Activated CD8-positive, alpha-beta T cell treated with anti-CD3 and anti-CD28 coated beads for 36 hours (primary cell): ENCODE results near the gene STAT5A. TPM values are rescaled to one million over a fixed set of nuclear protein-coding genes. Genes with fewer than 3 reads are reported as not detected.
A peak's percentile ranks its signal among the peaks of the same experiment; 100 is the strongest.

Experiments used
- ATAC-seq: fragments of 200-7000 bp; cut with Tn5 transposase; one replicate; pipeline ENCODE4 v1.10.0; 2021; ENCODE audit warnings: mild to moderate bottlenecking, moderate library complexity
- CTCF ChIA-PET: fragments of 350-600 bp; sonication (Branson Sonifier 250); formaldehyde crosslinking; loops from one replicate; lab custom pipeline; 2021; ENCODE audit warnings: antibody characterized with exemption; lab: Charles Lee
- POLR2A ChIA-PET: fragments of 350-600 bp; sonication (Branson Sonifier 250); formaldehyde crosslinking; loops from one replicate; lab custom pipeline; 2021; ENCODE audit warnings: antibody characterized with exemption; lab: Charles Lee
- DNase-seq: peaks from one replicate; pipeline ENCODE4 v3.0.0-alpha.2; 2020
- H3K27ac Mint-ChIP-seq: one replicate; pipeline ENCODE4 v1.8.0; 2021; ENCODE audit warnings: mild to moderate bottlenecking, mixed read lengths
- H3K27me3 Mint-ChIP-seq: one replicate; pipeline ENCODE4 v1.8.0; 2021; ENCODE audit warnings: mixed read lengths
- H3K36me3 Mint-ChIP-seq: one replicate; pipeline ENCODE4 v1.8.0; 2021; ENCODE audit warnings: low read depth, mixed read lengths
- H3K4me1 Mint-ChIP-seq: one replicate; pipeline ENCODE4 v1.8.0; 2021; ENCODE audit warnings: low read depth, mixed read lengths
- H3K4me3 Mint-ChIP-seq: one replicate; pipeline ENCODE4 v1.8.0; 2021; ENCODE audit warnings: mild to moderate bottlenecking, moderate library complexity, mixed read lengths
- H3K9me3 Mint-ChIP-seq: one replicate; pipeline ENCODE4 v1.8.0; 2021; ENCODE audit warnings: mixed read lengths
- CTCF ChIP-seq: fragments of 200-600 bp; IDR thresholded peaks from one replicate; pipeline ENCODE4 v1.8.0; 2022; ENCODE audit warnings: antibody characterized with exemption, mild to moderate bottlenecking
- intact Hi-C: fragments of 100-400 bp; cut with micrococcal nuclease; formaldehyde crosslinking; loops from one replicate; pipeline ENCODE4 v1.10.0; 2022
- total RNA-seq, 2 experiments: library from RNA; stranded (reverse); gene quantifications; one replicate each; pipeline ENCODE4 v1.2.3, GENCODE V29; 2021

STAT5A gene
- total RNA-seq, 2 experiments from 2014 or later, result 163 to 190 TPM

- H3K4me3 Mint-ChIP-seq, result peak overlapping the region; percentile 77
Observed at GRCh38 chr17:42248351-42249179, 39.7 kb upstream of the STAT5A start.

GRCh38 chr17:42249681-42250446 lies 38.4 kb upstream of the STAT5A start:
- H3K4me1 Mint-ChIP-seq, result peaks cover 71% of the 10 kb centered on the region
- H3K27ac Mint-ChIP-seq, result peak overlapping the region; percentile 98
- intact Hi-C loops, result loop anchor here (2.0 kb wide), 1 partner anchor 19 kb away; no protein-coding TSS in a partner anchor
- no peaks in the 10 kb centered on the region for H3K27me3 Mint-ChIP-seq
- no peaks in the 10 kb centered on the region for H3K9me3 Mint-ChIP-seq
- ChIA-PET CTCF (interaction anchor here (0.6 to 3.8 kb wide), 15 partner anchors 8 to 156 kb away, joined by 3 to 25 read pairs (median 4); partner anchors contain the start of gene STAT5A), POLR2A (interaction anchor here (0.7 to 6.0 kb wide), 9 partner anchors 10 to 139 kb away, joined by 3 to 136 read pairs (median 9); partner anchors contain the start of genes STAT5A and STAT5B)
- peaks cover 18% of the 10 kb centered on the region for H3K36me3 Mint-ChIP-seq
- H3K4me3 Mint-ChIP-seq, result peak overlapping the region; percentile 77
- ATAC-seq (peak; percentile 59), DNase-seq (peak; percentile 70)
- TF ChIP-seq CTCF, result no peak

More at GRCh38 chr17:42248351-42249179, 39.7 kb upstream of the STAT5A start:
- Mint-ChIP-seq H3K4me1 (peaks cover 69% of the 10 kb centered on the region), H3K36me3 (peaks cover 18% of the 10 kb centered on the region), H3K27ac (peak overlapping the region; percentile 98), H3K27me3 (no peaks in the 10 kb centered on the region), H3K9me3 (no peaks in the 10 kb centered on the region)
- ChIA-PET CTCF (interaction anchor here (0.7 to 3.8 kb wide), 15 partner anchors 10 to 74 kb away, joined by 3 to 25 read pairs (median 4); no protein-coding TSS in a partner anchor), POLR2A (interaction anchor here (0.6 to 6.0 kb wide), 14 partner anchors 10 to 558 kb away, joined by 3 to 136 read pairs (median 4); partner anchors contain the start of genes STAT5A and STAT5B)
- ATAC-seq, result peak; percentile 86
- DNase-seq, result peak; percentile 88
- TF ChIP-seq CTCF, result no peak
- intact Hi-C loops, result loop anchor here (2.0 kb wide), 1 partner anchor 20 kb away; no protein-coding TSS in a partner anchor

DNA sequence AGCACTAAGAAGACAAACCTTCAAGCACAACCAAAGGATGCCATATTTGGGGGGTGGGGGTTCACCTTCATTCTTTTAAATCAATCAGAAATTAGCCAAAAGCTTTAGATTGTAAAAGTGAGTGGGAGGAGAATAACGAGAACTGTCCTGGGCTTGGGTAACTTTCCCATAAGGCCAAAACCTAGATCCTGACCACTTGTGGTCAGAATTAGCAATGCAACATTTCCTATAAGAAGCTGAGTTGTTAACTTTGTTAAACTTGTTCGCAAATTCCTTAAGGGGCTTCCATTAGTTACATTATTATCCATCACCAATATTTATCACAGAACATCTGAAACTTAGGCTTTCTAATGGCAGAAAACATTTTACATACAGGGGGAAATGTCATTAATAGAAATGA lies 37.2 kb upstream of the STAT5A start:
- POLR2A ChIA-PET, result interaction anchor here (2.3 to 6.0 kb wide), 4 partner anchors 12 to 59 kb away, joined by 9 to 136 read pairs (median 38); partner anchors contain the start of genes STAT5A and STAT5B
- CTCF ChIA-PET, result interaction anchor here (1.0 to 2.6 kb wide), 7 partner anchors 10 to 155 kb away, joined by 3 to 20 read pairs (median 6); no protein-coding TSS in a partner anchor
- Mint-ChIP-seq H3K27me3 (no peaks in the 10 kb centered on the region), H3K4me1 (peaks cover 76% of the 10 kb centered on the region), H3K36me3 (peaks cover 21% of the 10 kb centered on the region), H3K9me3 (no peaks in the 10 kb centered on the region), H3K4me3 (no peak overlapping the region), H3K27ac (peak overlapping the region; percentile 98)
- no peak for TF ChIP-seq CTCF
- DNase-seq, result no peak
- intact Hi-C loops, result no loop called here
- ATAC-seq, result no peak

DNA sequence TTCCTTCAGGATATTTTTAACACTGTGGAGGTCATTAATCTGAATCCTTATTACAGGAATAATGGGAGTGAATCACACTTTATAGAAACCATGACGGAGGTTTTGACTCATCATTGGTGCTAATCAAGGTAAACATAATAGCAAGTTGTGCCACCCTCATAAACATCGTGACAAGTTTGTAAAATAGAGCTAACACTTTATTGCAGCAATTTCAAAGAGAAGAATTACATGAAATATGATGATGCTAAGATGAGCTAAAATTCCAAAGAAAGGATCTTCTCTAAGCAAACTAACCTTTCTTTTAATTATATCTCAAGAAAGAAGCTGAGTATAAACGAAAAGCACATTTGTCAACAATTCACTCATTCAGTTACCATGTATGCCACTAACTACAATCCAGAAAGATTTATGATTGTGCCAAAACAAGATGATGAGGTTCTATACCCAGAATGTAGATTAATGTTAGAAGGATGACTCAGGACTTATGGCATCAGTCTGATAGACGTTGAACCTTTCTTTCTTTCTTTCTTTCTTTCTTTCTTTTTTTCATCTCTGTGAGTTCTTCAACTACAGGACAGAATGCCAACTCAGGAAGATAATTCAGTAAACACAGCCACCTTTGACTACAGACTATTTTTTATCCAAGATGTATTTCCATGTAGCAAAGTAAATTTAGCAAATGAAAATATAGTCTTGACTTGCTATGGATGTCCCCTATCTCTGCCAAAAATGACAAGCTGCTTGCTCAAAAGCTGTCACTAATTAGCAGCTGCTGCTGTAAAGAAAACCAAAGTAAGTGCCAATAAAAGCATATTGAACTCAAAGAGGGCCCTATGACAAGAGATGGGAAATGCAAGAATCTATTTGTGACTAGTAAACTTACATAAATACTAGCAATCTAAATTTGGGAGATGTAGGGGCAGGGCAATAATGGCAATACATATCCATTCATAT lies 35.4 kb upstream of the STAT5A start:
- H3K27ac Mint-ChIP-seq, result peak overlapping the region; percentile 83
- H3K4me1 Mint-ChIP-seq, result peaks cover 67% of the 10 kb centered on the region
- H3K9me3 Mint-ChIP-seq, result no peaks in the 10 kb centered on the region
- ATAC-seq (peak; percentile 17), DNase-seq (no peak)
- intact Hi-C loops, result no loop called here
- no peaks in the 10 kb centered on the region for H3K27me3 Mint-ChIP-seq
- no peak for TF ChIP-seq CTCF
- peak overlapping the region; percentile 1 for H3K4me3 Mint-ChIP-seq
- ChIA-PET CTCF (interaction anchor here (0.7 to 1.1 kb wide), 3 partner anchors 18 to 265 kb away, joined by 3 read pairs; no protein-coding TSS in a partner anchor), POLR2A (interaction anchor here (1.1 to 1.2 kb wide), 3 partner anchors 11 to 23 kb away, joined by 3 to 4 read pairs (median 4); no protein-coding TSS in a partner anchor)
- H3K36me3 Mint-ChIP-seq, result peaks cover 10% of the 10 kb centered on the region
